ENCODE data around the gene CTDSPL. TPM values are rescaled to one million over a fixed set of nuclear protein-coding genes. Genes with fewer than 3 reads are reported as not detected.

Gene CTDSPL
- total RNA-seq, 1 donor from 2014 or later: 43.0 TPM

GRCh38 chr3:37990527-37990926 is 128.8 kb downstream of the CTDSPL start, which contains the start of gene VILL:
Gene VILL (plus strand): TSS chr3:37990786. CDS start chr3:37993673, 2,887 bp downstream.
- peaks cover 16% of the 10 kb centered on the region for H3K27me3 Mint-ChIP-seq (ENCODE audit: insufficient read depth, low read depth)
- H3F3A ChIP-seq (ENCODE audit: low read depth): no peaks in the 10 kb centered on the region
- H3K9me3 Mint-ChIP-seq: no peaks in the 10 kb centered on the region
- no peak within 1 kb of the TSS for H3K9ac ChIP-seq
- H3K4me2 ChIP-seq: peak within 1 kb of the TSS; percentile 10
- H3K27ac ChIP-seq: no peak within 1 kb of the TSS
- no peak for DNase-seq (ENCODE audit: low spot score)
- H3K4me1 Mint-ChIP-seq: peaks cover 16% of the 10 kb centered on the region
- no peaks in the 10 kb centered on the region for H3K27me3 ChIP-seq
- TF ChIP-seq EZH2phosphoT487 (IDR thresholded peaks at IDR 0.05): no peak
- TF ChIP-seq EZH2 (IDR thresholded peaks at IDR 0.05): no peak
- TF ChIP-seq, protein P1, sequence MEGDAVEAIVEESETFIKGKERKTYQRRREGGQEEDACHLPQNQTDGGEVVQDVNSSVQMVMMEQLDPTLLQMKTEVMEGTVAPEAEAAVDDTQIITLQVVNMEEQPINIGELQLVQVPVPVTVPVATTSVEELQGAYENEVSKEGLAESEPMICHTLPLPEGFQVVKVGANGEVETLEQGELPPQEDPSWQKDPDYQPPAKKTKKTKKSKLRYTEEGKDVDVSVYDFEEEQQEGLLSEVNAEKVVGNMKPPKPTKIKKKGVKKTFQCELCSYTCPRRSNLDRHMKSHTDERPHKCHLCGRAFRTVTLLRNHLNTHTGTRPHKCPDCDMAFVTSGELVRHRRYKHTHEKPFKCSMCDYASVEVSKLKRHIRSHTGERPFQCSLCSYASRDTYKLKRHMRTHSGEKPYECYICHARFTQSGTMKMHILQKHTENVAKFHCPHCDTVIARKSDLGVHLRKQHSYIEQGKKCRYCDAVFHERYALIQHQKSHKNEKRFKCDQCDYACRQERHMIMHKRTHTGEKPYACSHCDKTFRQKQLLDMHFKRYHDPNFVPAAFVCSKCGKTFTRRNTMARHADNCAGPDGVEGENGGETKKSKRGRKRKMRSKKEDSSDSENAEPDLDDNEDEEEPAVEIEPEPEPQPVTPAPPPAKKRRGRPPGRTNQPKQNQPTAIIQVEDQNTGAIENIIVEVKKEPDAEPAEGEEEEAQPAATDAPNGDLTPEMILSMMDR (IDR thresholded peaks at IDR 0.05): no peak
- H3K4me1 ChIP-seq: no peaks in the 10 kb centered on the region
- no peaks in the 10 kb centered on the region for H3K9me3 ChIP-seq (ENCODE audit: low read depth)
- peak within 1 kb of the TSS; percentile 29 for H3K27ac Mint-ChIP-seq
- H3K36me3 ChIP-seq: no peaks in the 10 kb centered on the region
- H3K79me2 ChIP-seq (ENCODE audit: low read depth): no peaks in the 10 kb centered on the region
- no peak within 1 kb of the TSS for H3K4me3 Mint-ChIP-seq
- H3K4me3 ChIP-seq: no peak within 1 kb of the TSS
- H2AFZ ChIP-seq (replicated peaks): peak within 1 kb of the TSS; percentile 50
- H3K36me3 Mint-ChIP-seq: no peaks in the 10 kb centered on the region
- H4K20me1 ChIP-seq (ENCODE audit: low read depth): no peaks in the 10 kb centered on the region

GRCh38 chr3:37991109-37991508 is 129.4 kb downstream of the CTDSPL start:
- H3K79me2 ChIP-seq (ENCODE audit: low read depth): no peaks in the 10 kb centered on the region
- peaks cover 16% of the 10 kb centered on the region for H3K27me3 Mint-ChIP-seq (ENCODE audit: insufficient read depth, low read depth)
- no peak overlapping the region for H3K4me3 Mint-ChIP-seq
- no peak overlapping the region for H3K9ac ChIP-seq
- H3K4me2 ChIP-seq: peak overlapping the region; percentile 10
- H4K20me1 ChIP-seq (ENCODE audit: low read depth): no peaks in the 10 kb centered on the region
- no peak overlapping the region for H3K27ac ChIP-seq
- H3K4me3 ChIP-seq: no peak overlapping the region
- H3K27ac Mint-ChIP-seq: no peak overlapping the region
- H3K36me3 ChIP-seq: no peaks in the 10 kb centered on the region
- H3K4me1 ChIP-seq: no peaks in the 10 kb centered on the region
- no peaks in the 10 kb centered on the region for H3K9me3 ChIP-seq (ENCODE audit: low read depth)
- no peaks in the 10 kb centered on the region for H3K27me3 ChIP-seq
- no peak for DNase-seq (ENCODE audit: low spot score)
- H3K4me1 Mint-ChIP-seq: peaks cover 16% of the 10 kb centered on the region
- H2AFZ ChIP-seq (replicated peaks): peak overlapping the region; percentile 50
- no peaks in the 10 kb centered on the region for H3F3A ChIP-seq (ENCODE audit: low read depth)
- TF ChIP-seq EZH2phosphoT487 (IDR thresholded peaks at IDR 0.05) (no peak), EZH2 (IDR thresholded peaks at IDR 0.05) (no peak)
- TF ChIP-seq, protein P1 (IDR thresholded peaks at IDR 0.05): no peak
- no peaks in the 10 kb centered on the region for H3K36me3 Mint-ChIP-seq
- no peaks in the 10 kb centered on the region for H3K9me3 Mint-ChIP-seq

DNA sequence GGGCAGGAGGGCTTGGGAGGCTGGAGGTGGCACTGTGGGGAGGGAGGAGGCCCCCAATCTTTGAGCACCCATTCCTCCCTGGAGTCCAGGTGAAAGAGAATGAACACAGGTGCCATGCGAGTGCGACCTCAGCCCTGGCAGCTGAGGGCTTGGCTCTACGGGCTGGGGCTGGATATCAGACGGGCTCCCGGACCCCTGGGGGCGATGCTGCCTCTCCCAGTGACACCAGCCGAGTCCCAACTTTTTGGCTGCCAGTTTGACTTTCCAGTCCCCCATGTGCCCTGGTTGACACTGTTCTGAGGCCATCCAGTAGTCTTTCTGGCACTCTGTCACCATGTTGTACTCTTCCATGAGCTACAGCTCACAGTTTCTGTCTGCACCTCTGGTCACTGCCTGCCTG is 130.1 kb downstream of the CTDSPL start:
- H3K27me3 ChIP-seq: no peaks in the 10 kb centered on the region
- H3K4me2 ChIP-seq: no peak overlapping the region
- no peak overlapping the region for H2AFZ ChIP-seq (replicated peaks)
- H3K4me3 ChIP-seq: no peak overlapping the region
- H3K27ac ChIP-seq: no peak overlapping the region
- Mint-ChIP-seq H3K9me3 (no peaks in the 10 kb centered on the region), H3K4me3 (no peak overlapping the region), H3K36me3 (no peaks in the 10 kb centered on the region), H3K27me3 (ENCODE audit: insufficient read depth, low read depth) (peaks cover 16% of the 10 kb centered on the region), H3K27ac (no peak overlapping the region), H3K4me1 (peaks cover 16% of the 10 kb centered on the region)
- DNase-seq (ENCODE audit: low spot score): no peak
- H3F3A ChIP-seq (ENCODE audit: low read depth): no peaks in the 10 kb centered on the region
- no peaks in the 10 kb centered on the region for H3K9me3 ChIP-seq (ENCODE audit: low read depth)
- no peaks in the 10 kb centered on the region for H3K4me1 ChIP-seq
- no peak overlapping the region for H3K9ac ChIP-seq
- no peaks in the 10 kb centered on the region for H3K79me2 ChIP-seq (ENCODE audit: low read depth)
- no peaks in the 10 kb centered on the region for H3K36me3 ChIP-seq
- TF ChIP-seq EZH2 (IDR thresholded peaks at IDR 0.05) (no peak), EZH2phosphoT487 (IDR thresholded peaks at IDR 0.05) (no peak)
- TF ChIP-seq, protein P1 (IDR thresholded peaks at IDR 0.05): no peak
- no peaks in the 10 kb centered on the region for H4K20me1 ChIP-seq (ENCODE audit: low read depth)

Measured in neural progenitor cell (in vitro differentiated cells).